ENCODE data around the gene CFAP100.

The CFAP100 gene

GRCh38 chr3:126439346-126439967, 44.7 kb downstream of the CFAP100 start:
- no peak for DNase-seq (ENCODE audit: low read depth in 1 of 2, low spot score in 1 of 2)

GRCh38 chr3:126439968-126440708, 45.4 kb downstream of the CFAP100 start:
- DNase-seq (ENCODE audit: low read depth in 1 of 2, low spot score in 1 of 2), result no peak

DNA sequence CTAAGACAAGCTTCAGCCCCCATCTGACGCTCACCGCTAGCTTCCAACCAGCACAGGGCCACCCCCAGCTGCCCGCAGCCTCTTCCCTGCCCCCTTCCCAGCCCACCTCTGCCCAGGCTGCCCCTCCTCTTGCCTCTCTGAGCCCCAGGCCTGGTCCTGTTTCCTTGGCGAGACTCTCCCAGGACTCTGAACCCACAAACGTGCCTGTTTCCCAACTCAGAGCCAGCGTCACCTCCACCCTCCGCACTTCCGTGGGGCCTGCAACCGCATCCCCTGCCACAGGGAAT, 45.9 kb downstream of the CFAP100 start:
- no peak for DNase-seq (ENCODE audit: low read depth in 1 of 2, low spot score in 1 of 2)

DNA sequence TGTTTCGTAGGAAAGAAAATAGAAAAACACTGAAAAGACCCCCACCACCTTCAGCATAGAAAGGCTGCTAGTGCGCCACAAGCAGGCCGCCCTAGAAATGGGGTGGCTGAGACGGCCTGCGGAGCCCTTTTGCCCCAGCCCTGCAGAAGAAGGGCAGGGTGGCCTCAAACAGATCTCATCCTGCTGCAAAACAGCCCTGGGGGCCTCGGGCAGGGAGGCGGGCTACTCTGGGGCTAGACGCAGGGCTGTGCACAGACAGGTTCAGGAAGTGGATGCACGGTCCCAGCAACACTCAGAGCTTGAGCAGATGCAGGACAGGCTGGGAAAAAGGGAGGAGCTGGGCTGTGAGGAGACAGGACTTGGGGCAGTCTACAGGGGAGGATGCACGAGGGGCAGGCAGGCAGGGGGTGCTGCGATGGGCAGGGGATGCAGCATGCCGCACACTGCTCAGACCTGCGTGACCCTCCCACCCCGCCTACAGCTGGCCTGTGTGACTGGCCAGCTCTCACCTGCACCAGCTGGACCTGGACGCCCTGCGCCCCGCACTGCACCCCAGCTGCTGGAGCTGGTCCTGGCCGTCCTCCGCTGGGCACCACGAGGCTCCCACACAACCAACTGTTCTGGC, 46.7 kb downstream of the CFAP100 start:
- no peak for DNase-seq (ENCODE audit: low read depth in 1 of 2, low spot score in 1 of 2)

DNA sequence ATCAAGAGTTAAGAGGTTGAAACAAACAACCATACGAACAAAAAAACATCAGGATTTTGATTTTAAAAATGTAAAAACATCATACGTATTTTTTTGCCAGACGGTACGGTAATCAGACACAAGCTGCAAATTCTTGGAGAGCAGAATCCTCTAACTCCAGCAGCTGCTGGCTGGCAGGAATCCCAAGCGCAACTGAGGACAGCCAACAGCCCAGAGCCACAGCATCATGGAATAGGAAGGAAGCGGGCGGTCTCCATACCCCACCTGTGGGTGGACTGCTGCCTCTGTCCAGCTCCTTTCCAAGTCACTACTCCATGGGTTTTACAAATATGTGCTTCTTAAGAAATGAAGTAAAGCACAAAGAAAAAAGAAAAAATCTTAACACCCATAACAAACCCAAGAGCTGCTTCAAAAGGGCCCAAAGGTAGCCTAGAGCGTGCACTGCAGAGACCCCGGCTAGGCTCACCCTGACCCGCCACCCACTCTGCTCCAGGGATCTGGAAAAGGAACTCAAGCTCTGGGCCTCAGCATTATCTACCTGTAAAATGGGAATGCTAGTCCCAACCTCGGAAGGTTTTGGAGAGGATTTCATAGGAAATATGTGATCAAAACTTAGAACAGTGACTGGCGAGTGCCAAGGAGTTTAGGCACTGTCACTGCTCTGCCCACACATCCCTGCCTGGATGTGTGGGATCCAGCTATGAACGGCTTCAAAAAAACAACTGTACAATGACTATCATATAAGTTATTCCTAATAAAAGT, 47.6 kb downstream of the CFAP100 start:
- no peak for DNase-seq (ENCODE audit: low read depth in 1 of 2, low spot score in 1 of 2)

- no peak for DNase-seq (ENCODE audit: low read depth in 1 of 2, low spot score in 1 of 2)
Observed at GRCh38 chr3:126442856-126443242, 48.1 kb downstream of the CFAP100 start.

DNA sequence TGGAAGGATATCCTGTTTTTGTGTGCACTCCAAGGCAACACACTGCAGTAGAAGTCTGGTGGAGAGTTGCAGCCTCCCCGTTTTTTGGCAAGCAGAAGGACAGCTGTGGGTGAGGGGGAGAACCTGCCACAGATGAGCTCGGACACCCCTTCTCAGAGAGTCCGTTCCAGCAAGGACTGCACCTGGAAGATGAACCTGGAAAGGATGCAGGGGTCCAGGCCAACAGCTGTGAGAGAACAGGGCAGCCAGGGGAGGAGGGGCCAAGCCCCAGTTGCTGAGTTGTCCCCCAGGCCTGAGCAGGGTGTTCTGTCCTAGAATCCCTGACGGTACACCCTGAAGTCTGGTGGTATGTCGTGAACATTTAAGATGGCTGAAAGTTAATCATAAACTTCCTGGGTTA, 50.8 kb downstream of the CFAP100 start:
- no peak for DNase-seq (ENCODE audit: low read depth in 1 of 2, low spot score in 1 of 2)

- DNase-seq (ENCODE audit: low read depth in 1 of 2, low spot score in 1 of 2), result no peak
Observed at GRCh38 chr3:126446301-126446700, 51.6 kb downstream of the CFAP100 start.

DNA sequence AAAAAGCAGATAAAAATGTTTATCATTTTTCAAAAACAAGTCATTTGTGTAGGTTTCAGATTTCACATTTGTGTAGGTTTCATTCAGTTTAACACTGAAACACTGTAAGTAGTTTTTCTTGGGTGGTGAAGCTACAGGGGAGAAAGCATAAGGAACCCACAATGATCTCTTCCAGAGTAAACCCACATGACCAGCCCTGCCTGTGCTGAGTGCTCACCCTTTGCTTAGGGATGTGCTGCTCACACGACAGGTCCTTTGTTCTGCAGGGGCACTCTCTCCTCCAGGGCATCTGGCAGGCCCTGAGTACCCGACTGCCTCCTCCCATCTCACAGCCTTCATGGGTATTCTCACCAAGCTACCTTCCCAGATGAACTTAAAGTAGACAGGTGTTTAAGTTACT, 52.1 kb downstream of the CFAP100 start:
- no peak for DNase-seq (ENCODE audit: low read depth in 1 of 2, low spot score in 1 of 2)

- DNase-seq (ENCODE audit: low read depth in 1 of 2, low spot score in 1 of 2), result no peak
Observed at GRCh38 chr3:126447456-126448106, 52.9 kb downstream of the CFAP100 start.

DNA sequence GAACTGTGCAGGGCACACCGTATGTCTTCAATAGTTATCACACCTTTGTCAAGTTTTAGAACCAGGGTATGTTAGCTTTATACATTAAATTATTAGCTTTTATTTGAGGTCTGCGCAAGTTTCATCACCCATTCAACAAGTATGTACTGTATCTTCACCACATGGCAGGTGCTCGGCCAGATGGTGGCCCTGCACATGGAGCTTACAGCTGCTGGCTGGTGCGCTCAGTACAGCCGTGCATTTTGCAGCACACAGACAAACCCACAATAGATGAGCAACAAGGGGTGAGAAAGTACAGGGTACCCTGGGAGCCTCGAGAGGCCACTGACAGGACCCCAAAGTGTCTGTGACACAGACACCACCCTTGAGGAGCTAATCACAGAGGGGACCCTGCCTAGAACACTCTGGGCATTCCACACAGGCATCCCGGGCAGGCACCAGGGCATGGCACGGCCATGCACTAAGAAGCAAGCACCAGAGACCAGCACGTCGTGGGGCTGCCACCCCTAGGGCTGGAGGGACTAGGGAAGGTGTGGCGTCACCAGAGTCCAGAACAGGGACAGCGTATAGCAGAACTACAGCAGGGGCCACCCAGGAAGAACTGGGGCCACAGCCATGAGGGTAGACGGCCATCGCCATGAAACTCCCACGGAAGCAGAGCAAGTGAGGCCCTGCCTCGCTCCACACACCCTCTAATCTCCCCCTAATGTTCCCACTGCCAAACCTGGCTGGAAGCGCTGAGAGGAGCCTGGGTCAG, 53.6 kb downstream of the CFAP100 start:
- DNase-seq (ENCODE audit: low read depth in 1 of 2, low spot score in 1 of 2), result no peak

DNA sequence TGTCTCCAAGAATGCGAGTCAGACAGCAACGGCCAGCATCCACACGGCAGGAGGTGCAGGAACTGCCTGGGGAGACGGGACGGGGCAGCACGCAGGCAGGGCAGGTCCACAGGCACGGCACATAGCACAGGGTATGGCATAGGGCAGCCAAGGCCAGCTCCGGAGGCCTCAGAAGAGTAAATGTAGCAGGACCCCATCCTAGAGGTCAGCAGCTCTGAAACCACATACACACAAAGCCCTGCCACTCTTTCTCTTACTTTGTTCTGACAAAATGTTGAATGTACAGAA, 54.1 kb downstream of the CFAP100 start:
- DNase-seq (ENCODE audit: low read depth in 1 of 2, low spot score in 1 of 2), result no peak

DNA sequence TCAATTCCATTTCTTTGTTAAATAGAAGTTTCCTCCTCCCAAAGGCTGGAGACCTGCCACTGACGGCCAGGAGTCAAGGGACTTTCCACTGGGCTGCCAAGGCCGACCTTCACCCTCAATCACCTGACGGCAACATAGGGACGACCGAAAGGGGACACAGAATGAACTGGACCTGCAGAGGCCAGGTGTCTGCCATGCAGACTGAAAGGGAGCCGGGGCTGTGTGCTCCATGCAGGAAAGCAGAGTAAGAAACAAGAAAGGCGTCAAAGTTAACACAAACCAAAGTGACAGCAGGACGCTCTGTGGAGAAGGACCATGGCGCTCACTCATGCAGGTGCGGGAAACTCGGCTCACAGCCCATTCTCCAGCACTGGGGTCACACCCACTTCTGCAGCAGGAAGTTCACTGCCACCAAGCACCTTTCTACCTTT, 54.9 kb downstream of the CFAP100 start:
- DNase-seq (ENCODE audit: low read depth in 1 of 2, low spot score in 1 of 2), result no peak

GRCh38 chr3:126450219-126450618, 55.5 kb downstream of the CFAP100 start:
- DNase-seq (ENCODE audit: low read depth in 1 of 2, low spot score in 1 of 2), result no peak

GRCh38 chr3:126450744-126451143, 56.0 kb downstream of the CFAP100 start:
- DNase-seq (ENCODE audit: low read depth in 1 of 2, low spot score in 1 of 2), result no peak

DNA sequence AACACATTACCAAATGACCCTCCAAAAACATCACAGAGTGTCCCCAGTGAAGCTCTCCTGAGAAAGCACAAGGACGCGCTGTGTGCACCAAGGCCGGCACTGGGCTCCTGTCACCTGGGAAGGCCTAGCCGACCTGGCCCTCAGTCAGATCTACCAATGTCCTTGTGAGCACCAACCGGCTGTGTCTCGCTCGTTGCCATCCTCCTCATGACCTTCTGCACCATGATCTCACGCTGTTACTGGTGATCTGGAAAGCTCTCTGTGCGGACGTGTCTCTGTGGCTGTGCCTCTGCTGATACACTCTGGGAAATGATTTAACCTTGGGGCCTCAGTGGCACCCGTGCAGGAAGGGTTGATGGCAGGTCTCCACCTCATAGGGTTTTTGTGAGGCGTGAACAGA, 56.8 kb downstream of the CFAP100 start:
- no peak for DNase-seq (ENCODE audit: low read depth in 1 of 2, low spot score in 1 of 2)

DNA sequence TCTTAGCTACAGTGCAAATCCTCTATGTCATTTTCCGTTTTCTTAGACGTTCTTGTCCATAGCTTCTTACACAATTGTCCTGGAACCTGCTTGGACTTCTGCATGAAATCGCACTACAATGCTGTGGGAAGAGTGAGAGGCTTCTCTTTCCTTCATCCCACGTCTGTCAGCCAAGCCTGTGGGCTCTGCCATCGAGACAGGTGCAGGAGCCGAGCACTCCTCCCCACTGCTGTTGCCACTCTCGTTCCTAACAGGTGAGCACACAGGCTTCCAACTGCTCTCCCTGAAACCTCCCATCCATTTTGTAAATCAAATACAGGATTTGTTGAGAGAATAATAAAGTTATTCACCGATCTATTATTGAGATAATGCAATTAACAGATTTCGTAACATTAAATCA, 57.5 kb downstream of the CFAP100 start:
- no peak for DNase-seq (ENCODE audit: low read depth in 1 of 2, low spot score in 1 of 2)

- no peak for DNase-seq (ENCODE audit: low read depth in 1 of 2, low spot score in 1 of 2)
Observed at GRCh38 chr3:126454025-126454424, 59.3 kb downstream of the CFAP100 start.

DNA sequence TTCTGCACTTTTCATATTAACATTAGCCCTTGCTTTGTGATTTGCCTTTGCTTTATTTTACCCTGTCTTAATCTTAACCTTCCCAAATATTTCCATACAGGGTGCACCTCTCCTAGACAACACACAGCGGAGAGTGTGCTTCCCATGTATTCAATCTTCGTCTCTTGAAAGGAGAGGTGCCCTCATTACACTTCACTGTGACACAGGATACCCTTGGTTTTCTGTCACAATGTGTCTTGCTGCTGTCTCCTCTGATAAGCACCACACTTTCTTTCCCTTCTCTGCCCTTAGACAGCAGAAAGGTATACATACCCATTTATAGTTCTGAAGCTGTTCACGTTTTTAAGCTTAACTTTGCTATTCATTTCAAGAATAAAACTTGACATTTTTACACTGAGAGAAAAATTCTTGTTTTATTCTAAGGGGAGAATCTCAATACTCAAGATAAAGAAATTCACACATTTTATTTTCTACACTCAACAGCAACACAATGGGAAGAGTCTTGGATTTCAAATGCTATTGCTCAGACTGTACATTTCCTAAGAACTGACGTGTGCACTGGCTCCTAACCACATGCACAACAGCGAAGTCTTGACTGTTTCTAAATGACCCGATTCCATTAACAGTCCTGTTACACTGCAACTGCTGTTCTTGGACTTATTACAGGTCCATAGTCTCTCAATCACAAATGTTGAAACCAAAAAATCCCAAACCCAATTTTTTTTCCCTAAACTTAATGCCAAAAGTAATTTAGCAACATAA, 59.9 kb downstream of the CFAP100 start:
- DNase-seq (ENCODE audit: low read depth in 1 of 2, low spot score in 1 of 2), result no peak

DNA sequence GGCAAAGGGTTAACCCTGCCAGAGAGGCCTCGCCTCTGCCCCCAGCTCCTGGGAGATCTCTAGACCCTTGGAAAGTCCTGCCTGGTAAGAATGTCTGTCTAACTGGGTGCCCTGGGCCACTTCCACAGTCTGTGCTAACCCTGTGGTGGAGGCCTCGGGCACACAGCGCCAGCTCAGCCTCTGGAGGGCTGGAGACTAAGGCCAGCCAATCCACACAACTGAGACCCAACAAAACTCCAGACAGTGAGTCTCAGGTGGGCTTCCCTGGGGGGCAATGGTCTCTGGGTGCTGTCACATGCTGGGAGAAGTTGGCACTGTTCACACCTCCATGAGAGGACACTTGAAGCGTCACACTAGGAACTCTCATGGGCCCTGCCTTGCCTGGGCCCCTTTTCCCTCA, 61.5 kb downstream of the CFAP100 start:
- no peak for DNase-seq (ENCODE audit: low read depth in 1 of 2, low spot score in 1 of 2)
